ENCODE results near the gene GP5. TPM values are rescaled to one million over a fixed set of nuclear protein-coding genes. Genes with fewer than 3 reads are reported as not detected.

The GP5 gene
- not detected for total RNA-seq

GRCh38 chr3:194399166-194399565, at the start of gene GP5:
Gene GP5 (minus strand): TSS chr3:194399266. CDS start chr3:194398282, 984 bp downstream.
- peaks cover 0 to 37% (median 9%) of the 10 kb centered on the region in 4 donors for H3K4me1 ChIP-seq
- DNase-seq = no peak

GRCh38 chr3:194447657-194448056, 48.6 kb upstream of the GP5 start:
- Histone ChIP-seq H3K36me3 (peaks cover 0 to 75% (median 0%) of the 10 kb centered on the region in 3 donors), H3K9me3 (no peaks in the 10 kb centered on the region), H3K27ac (no peak overlapping the region), H3K4me1 (no peaks in the 10 kb centered on the region), H3K4me3 (no peak overlapping the region), H3K27me3 (no peaks in the 10 kb centered on the region)
- no peak for DNase-seq
- TF ChIP-seq POLR2A (IDR thresholded peaks at IDR 0.05) (no peak), CTCF (IDR thresholded peaks at IDR 0.05) (no peak)

More at GRCh38 chr3:194399166-194399565, at the start of gene GP5:
- Histone ChIP-seq H3K27ac (no peak within 1 kb of the TSS), H3K36me3 (no peaks in the 10 kb centered on the region), H3K9me3 (no peaks in the 10 kb centered on the region), H3K4me3 (peak within 1 kb of the TSS in 2 of 4 donors; percentile 31 to 35), H3K27me3 (no peaks in the 10 kb centered on the region)
- no peak for TF ChIP-seq CTCF (IDR thresholded peaks at IDR 0.05)
- TF ChIP-seq POLR2A (IDR thresholded peaks at IDR 0.05) = no peak

GRCh38 chr3:194447161-194447560, 48.1 kb upstream of the GP5 start:
- no peak for TF ChIP-seq POLR2A (IDR thresholded peaks at IDR 0.05)
- TF ChIP-seq CTCF (IDR thresholded peaks at IDR 0.05) = no peak
- Histone ChIP-seq H3K27me3 (no peaks in the 10 kb centered on the region), H3K4me3 (no peak overlapping the region), H3K9me3 (no peaks in the 10 kb centered on the region), H3K27ac (no peak overlapping the region), H3K36me3 (peaks cover 0 to 75% (median 0%) of the 10 kb centered on the region in 3 donors), H3K4me1 (no peaks in the 10 kb centered on the region)
- no peak for DNase-seq

GRCh38 chr3:194446754-194447153, 47.7 kb upstream of the GP5 start:
- Histone ChIP-seq H3K4me1 (no peaks in the 10 kb centered on the region), H3K27ac (no peak overlapping the region), H3K9me3 (no peaks in the 10 kb centered on the region), H3K36me3 (peaks cover 0 to 79% (median 0%) of the 10 kb centered on the region in 3 donors), H3K4me3 (no peak overlapping the region), H3K27me3 (no peaks in the 10 kb centered on the region)
- no peak for TF ChIP-seq CTCF (IDR thresholded peaks at IDR 0.05)
- TF ChIP-seq POLR2A (IDR thresholded peaks at IDR 0.05) = no peak
- no peak for DNase-seq

GRCh38 chr3:194446172-194446571, 47.1 kb upstream of the GP5 start:
- Histone ChIP-seq H3K4me3 (no peak overlapping the region), H3K27me3 (no peaks in the 10 kb centered on the region), H3K4me1 (no peaks in the 10 kb centered on the region), H3K9me3 (no peaks in the 10 kb centered on the region), H3K36me3 (peaks cover 0 to 74% (median 0%) of the 10 kb centered on the region in 3 donors), H3K27ac (no peak overlapping the region)
- TF ChIP-seq CTCF (IDR thresholded peaks at IDR 0.05) (no peak), POLR2A (IDR thresholded peaks at IDR 0.05) (no peak)
- DNase-seq = no peak

GRCh38 chr3:194443901-194444300, 44.8 kb upstream of the GP5 start:
- TF ChIP-seq CTCF (IDR thresholded peaks at IDR 0.05) = no peak
- no peak for TF ChIP-seq POLR2A (IDR thresholded peaks at IDR 0.05)
- H3K36me3 ChIP-seq = peaks cover 0 to 67% (median 0%) of the 10 kb centered on the region in 3 donors
- DNase-seq = no peak

More at GRCh38 chr3:194443901-194444300, 44.8 kb upstream of the GP5 start:
- H3K9me3 ChIP-seq = no peaks in the 10 kb centered on the region
- no peak overlapping the region for H3K4me3 ChIP-seq
- no peak overlapping the region for H3K27ac ChIP-seq
- no peaks in the 10 kb centered on the region for H3K27me3 ChIP-seq
- no peaks in the 10 kb centered on the region for H3K4me1 ChIP-seq
